Neural progenitor cell (in vitro differentiated cells): ENCODE results near the gene TCERG1L.

Experiments used
- EZH2 ChIP-seq: fragments of 200-600 bp; sonication (generic); IDR thresholded peaks from 2 replicates; pipeline ENCODE4 v1.6.1; 2017; ENCODE audit warnings: antibody characterized with exemption, mild to moderate bottlenecking, moderate library complexity
- EZH2phosphoT487 ChIP-seq: fragments of 200-600 bp; sonication (generic); IDR thresholded peaks from 2 replicates; pipeline ENCODE4 v1.6.1; 2017; ENCODE audit warnings: antibody characterized with exemption
- TF ChIP-seq, protein P1 (sequence below): fragments of 200-600 bp; sonication (generic); IDR thresholded peaks from 2 replicates; pipeline ENCODE4 v1.5.1; 2017; ENCODE audit warnings: antibody characterized with exemption, mild to moderate bottlenecking

GRCh38 chr10:131074682-131075081, 236.8 kb downstream of the TCERG1L start:
- TF ChIP-seq, protein P1, sequence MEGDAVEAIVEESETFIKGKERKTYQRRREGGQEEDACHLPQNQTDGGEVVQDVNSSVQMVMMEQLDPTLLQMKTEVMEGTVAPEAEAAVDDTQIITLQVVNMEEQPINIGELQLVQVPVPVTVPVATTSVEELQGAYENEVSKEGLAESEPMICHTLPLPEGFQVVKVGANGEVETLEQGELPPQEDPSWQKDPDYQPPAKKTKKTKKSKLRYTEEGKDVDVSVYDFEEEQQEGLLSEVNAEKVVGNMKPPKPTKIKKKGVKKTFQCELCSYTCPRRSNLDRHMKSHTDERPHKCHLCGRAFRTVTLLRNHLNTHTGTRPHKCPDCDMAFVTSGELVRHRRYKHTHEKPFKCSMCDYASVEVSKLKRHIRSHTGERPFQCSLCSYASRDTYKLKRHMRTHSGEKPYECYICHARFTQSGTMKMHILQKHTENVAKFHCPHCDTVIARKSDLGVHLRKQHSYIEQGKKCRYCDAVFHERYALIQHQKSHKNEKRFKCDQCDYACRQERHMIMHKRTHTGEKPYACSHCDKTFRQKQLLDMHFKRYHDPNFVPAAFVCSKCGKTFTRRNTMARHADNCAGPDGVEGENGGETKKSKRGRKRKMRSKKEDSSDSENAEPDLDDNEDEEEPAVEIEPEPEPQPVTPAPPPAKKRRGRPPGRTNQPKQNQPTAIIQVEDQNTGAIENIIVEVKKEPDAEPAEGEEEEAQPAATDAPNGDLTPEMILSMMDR: no peak
- TF ChIP-seq EZH2 (no peak), EZH2phosphoT487 (no peak)
